Nephron (organoid): Measurements from ENCODE around the gene ATP8A2.

Experiments used
- H3K27ac Mint-ChIP-seq, 3 experiments: 2 replicates each; pipeline ENCODE4 v1.8.0; 2020; ENCODE audit warnings: mixed read lengths in 3 of 3, mild to moderate bottlenecking in 2 of 3, moderate library complexity in 1 of 3
- H3K27me3 Mint-ChIP-seq: 2 replicates; pipeline ENCODE4 v1.8.0; 2021; ENCODE audit warnings: low read depth, mild to moderate bottlenecking, moderate library complexity, mixed read lengths
- H3K36me3 Mint-ChIP-seq: 2 replicates; pipeline ENCODE4 v1.8.0; 2020; ENCODE audit warnings: low read depth, mixed read lengths
- H3K4me1 Mint-ChIP-seq: 2 replicates; pipeline ENCODE4 v1.8.0; 2020; ENCODE audit warnings: mixed read lengths
- H3K4me3 Mint-ChIP-seq, 3 experiments: 2 replicates each; pipeline ENCODE4 v1.8.0; 2020; ENCODE audit warnings: mild to moderate bottlenecking in 3 of 3, mixed read lengths in 3 of 3, moderate library complexity in 2 of 3
- H3K9me3 Mint-ChIP-seq: 2 replicates; pipeline ENCODE4 v1.8.0; 2020; ENCODE audit warnings: mixed read lengths
- TF ChIP-seq, protein P1 (sequence below), 3 experiments: fragments of 200-600 bp; sonication (generic); IDR thresholded peaks; one replicate each; pipeline ENCODE4 v1.5.0; 2021; ENCODE audit warnings: antibody characterized with exemption in 3 of 3; ENCODE audit not compliant: unreplicated experiment in 3 of 3

ATP8A2 gene

DNA sequence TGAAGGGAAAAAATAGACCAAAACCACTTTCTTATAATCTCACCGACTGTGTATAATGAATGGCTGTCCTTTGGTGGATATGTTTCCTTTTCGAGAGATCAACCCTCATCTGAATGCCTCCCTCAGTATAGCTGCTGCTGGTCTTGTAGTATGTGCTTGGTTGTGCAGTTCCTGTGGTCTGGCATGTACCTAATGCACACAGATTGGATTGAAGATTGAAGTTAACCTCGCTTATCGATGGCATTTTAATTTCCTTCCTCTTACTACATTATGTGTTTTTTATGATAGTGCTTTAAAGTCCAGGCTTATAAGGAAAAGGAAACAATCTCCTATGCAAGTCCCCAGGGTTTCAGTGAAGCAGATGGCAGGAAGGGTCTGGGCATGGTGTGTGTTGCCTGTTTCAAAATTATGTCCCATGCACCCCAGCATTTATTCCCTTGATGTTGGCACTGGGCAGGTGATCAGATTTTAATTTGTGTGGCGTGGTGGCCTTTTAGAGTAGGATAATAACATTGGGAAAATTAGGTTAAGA is 346.0 kb downstream of the ATP8A2 start:
- Mint-ChIP-seq H3K4me1 (no peaks in the 10 kb centered on the region), H3K4me3 (no peak overlapping the region), H3K9me3 (peaks cover 2% of the 10 kb centered on the region), H3K27ac (no peak overlapping the region), H3K27me3 (no peaks in the 10 kb centered on the region), H3K36me3 (no peaks in the 10 kb centered on the region)
- TF ChIP-seq, protein P1, sequence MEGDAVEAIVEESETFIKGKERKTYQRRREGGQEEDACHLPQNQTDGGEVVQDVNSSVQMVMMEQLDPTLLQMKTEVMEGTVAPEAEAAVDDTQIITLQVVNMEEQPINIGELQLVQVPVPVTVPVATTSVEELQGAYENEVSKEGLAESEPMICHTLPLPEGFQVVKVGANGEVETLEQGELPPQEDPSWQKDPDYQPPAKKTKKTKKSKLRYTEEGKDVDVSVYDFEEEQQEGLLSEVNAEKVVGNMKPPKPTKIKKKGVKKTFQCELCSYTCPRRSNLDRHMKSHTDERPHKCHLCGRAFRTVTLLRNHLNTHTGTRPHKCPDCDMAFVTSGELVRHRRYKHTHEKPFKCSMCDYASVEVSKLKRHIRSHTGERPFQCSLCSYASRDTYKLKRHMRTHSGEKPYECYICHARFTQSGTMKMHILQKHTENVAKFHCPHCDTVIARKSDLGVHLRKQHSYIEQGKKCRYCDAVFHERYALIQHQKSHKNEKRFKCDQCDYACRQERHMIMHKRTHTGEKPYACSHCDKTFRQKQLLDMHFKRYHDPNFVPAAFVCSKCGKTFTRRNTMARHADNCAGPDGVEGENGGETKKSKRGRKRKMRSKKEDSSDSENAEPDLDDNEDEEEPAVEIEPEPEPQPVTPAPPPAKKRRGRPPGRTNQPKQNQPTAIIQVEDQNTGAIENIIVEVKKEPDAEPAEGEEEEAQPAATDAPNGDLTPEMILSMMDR (IDR thresholded peaks at IDR 0.05; ENCODE audit: unreplicated experiment in 3 of 3), result no peak

DNA sequence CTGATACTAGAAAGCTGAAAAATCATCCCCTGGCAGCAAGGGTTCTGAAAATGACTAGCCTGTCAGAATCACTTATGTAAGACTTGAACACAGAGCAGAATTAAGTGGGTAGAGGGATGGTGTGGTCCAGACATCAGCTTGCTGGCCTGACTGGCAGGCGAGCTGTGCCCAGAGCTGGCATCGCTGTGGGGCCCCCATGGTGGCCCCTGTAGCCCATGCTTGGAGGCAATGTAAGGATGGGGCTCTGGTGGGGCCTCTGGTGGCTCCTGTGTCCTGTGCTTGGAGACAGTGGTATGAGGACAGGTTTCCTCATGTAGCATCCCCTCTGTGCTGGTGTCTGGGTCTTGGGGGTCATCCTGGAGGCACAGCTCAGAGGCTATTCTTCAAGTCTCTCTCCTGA is 347.9 kb downstream of the ATP8A2 start:
- Mint-ChIP-seq H3K36me3 (no peaks in the 10 kb centered on the region), H3K27me3 (no peaks in the 10 kb centered on the region), H3K4me3 (no peak overlapping the region), H3K9me3 (peaks cover 2% of the 10 kb centered on the region), H3K4me1 (no peaks in the 10 kb centered on the region), H3K27ac (no peak overlapping the region)
- TF ChIP-seq, protein P1 (IDR thresholded peaks at IDR 0.05; ENCODE audit: unreplicated experiment in 3 of 3), result no peak

DNA sequence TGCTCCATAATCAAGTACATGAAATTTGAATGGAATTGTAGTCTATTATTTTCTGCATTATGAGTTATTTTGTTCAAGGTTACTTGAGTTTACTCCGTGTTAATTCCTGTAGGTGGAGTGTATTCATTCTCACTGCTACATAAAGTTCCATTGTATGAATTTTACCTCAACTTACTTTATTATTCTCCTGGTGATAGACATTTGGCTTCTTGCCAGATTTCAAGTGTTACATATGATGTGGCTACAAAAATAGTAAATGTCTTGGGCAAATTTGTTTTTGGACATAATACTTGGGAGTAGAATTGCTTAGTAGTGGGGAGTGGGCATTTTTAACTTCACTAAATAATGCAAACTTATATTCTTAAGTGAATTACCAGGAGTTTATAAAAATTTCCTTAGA is 351.1 kb downstream of the ATP8A2 start:
- peaks cover 2% of the 10 kb centered on the region for H3K9me3 Mint-ChIP-seq
- H3K36me3 Mint-ChIP-seq, result no peaks in the 10 kb centered on the region
- H3K27me3 Mint-ChIP-seq, result no peaks in the 10 kb centered on the region
- H3K4me3 Mint-ChIP-seq, result no peak overlapping the region
- no peak overlapping the region for H3K27ac Mint-ChIP-seq
- H3K4me1 Mint-ChIP-seq, result peaks cover 3% of the 10 kb centered on the region
- TF ChIP-seq, protein P1 (IDR thresholded peaks at IDR 0.05; ENCODE audit: unreplicated experiment in 3 of 3), result no peak

DNA sequence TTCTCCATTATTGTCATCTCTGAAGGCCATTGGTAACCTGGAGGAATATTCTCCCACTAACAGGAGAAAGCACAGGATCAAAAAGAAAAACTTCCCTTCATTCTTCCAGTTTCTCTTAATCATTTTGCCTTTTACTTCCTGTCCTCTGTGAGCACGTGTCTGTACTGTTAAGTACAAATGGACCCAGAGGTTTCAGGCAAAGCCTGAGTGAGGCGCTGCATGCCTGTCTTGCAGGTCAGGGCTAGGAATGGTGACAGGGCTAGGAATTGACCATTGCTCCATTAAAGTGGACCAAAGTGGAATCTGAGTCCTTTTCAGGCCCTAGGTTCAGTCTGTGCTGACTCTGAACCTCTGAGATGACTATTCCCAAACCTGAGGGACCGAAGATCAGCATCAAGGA is 353.3 kb downstream of the ATP8A2 start:
- H3K27me3 Mint-ChIP-seq, result no peaks in the 10 kb centered on the region
- no peak overlapping the region for H3K27ac Mint-ChIP-seq
- TF ChIP-seq, protein P1 (IDR thresholded peaks at IDR 0.05; ENCODE audit: unreplicated experiment in 3 of 3), result no peak
- peaks cover 11% of the 10 kb centered on the region for H3K4me1 Mint-ChIP-seq
- peaks cover 2% of the 10 kb centered on the region for H3K9me3 Mint-ChIP-seq
- no peaks in the 10 kb centered on the region for H3K36me3 Mint-ChIP-seq
- no peak overlapping the region for H3K4me3 Mint-ChIP-seq

DNA sequence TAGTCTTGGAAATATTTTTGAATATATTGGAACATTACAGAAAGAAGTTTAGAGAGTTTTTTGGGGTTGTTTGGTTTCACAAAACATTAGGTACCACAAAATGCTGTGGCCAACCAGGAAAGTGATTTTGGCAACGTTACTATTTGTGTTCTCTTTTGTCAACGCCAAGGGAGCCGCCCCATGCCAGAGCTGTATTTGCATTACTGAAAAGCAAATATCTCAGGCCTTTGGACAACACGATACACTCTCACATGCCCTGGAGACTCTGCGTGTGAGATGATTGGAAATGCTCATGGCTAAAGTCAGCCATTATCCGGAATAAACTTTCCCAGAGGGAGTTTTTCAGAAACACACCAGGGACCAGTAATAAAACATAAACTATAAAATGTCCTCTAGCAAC is 355.5 kb downstream of the ATP8A2 start:
- H3K27ac Mint-ChIP-seq, result no peak overlapping the region
- H3K27me3 Mint-ChIP-seq, result no peaks in the 10 kb centered on the region
- TF ChIP-seq, protein P1 (IDR thresholded peaks at IDR 0.05; ENCODE audit: unreplicated experiment in 3 of 3), result no peak
- H3K4me1 Mint-ChIP-seq, result peaks cover 24% of the 10 kb centered on the region
- H3K9me3 Mint-ChIP-seq, result no peaks in the 10 kb centered on the region
- no peak overlapping the region for H3K4me3 Mint-ChIP-seq
- no peaks in the 10 kb centered on the region for H3K36me3 Mint-ChIP-seq

DNA sequence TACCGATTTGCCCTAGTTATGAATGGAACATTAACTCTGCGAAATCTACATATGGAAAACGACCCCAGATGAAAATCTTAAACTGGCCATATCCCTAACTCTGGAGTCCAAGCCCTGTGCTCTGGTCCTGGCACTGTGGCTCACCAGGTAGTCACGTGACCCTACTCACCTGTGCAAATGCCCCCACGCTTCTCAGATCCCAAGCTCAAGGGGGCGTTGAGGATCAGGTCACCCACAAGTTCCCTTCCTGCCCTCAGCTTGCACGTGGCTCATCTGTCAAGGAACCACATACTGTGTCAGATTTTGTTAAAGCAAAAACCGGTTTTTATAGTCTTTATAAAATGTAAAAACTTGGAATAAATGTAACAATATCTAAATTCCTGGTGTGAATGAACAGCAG is 356.0 kb downstream of the ATP8A2 start:
- Mint-ChIP-seq H3K4me3 (no peak overlapping the region), H3K4me1 (peaks cover 27% of the 10 kb centered on the region), H3K27ac (no peak overlapping the region), H3K36me3 (no peaks in the 10 kb centered on the region), H3K27me3 (no peaks in the 10 kb centered on the region), H3K9me3 (no peaks in the 10 kb centered on the region)
- TF ChIP-seq, protein P1 (IDR thresholded peaks at IDR 0.05; ENCODE audit: unreplicated experiment in 3 of 3), result no peak
